GM21367 (cell line): Measurements from ENCODE around the gene ZC3H13.

Experiments used
- ATAC-seq: cut with Tn5 transposase; IDR thresholded peaks from one replicate; pipeline ENCODE4 v1.9.1; 2021; ENCODE audit not compliant: unreplicated experiment

The ZC3H13 gene

GRCh38 chr13:46071590-46072249, 19.2 kb upstream of the ZC3H13 start:
- peak; percentile 81 for ATAC-seq

GRCh38 chr13:46063292-46063691, 10.7 kb upstream of the ZC3H13 start:
- no peak for ATAC-seq

DNA sequence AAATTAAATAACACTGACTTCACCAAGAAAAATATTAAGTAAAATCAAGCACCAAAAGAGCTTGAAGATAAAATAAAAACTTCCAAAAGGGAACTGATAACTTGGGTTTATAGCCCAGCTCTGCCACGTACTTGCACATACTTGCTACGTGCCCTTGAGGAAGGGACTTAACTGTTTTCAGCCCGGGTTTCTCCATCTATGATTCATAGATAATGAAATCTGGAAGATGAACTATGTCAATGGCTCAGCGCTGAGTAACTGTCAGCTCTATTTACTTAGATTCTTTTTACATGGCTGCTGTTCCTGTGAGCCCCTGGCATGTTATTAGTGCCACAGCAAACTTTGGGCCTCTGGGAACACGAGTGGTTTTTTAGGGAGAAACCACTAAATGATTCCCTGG, 9.6 kb upstream of the ZC3H13 start:
- ATAC-seq: no peak

DNA sequence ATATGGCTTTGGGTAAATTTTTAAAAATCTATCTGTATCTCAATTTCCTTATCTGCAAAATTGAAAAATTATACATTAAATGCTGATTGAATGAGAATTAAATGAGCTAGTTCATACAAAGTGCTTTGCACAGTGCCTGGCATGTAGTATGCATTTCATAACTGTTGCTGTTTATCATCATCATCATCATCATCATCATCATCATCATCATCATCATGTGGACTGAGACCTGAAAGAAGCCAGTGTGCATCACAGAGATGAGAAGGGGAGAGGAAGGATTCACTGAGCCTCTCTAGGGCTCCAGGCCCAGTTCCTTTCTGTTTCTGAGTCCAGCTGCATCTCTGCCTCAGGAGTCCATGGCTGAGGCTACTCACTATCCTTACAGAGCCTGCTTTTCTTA, 6.9 kb upstream of the ZC3H13 start:
- no peak for ATAC-seq

GRCh38 chr13:46058268-46058667, 5.7 kb upstream of the ZC3H13 start:
- no peak for ATAC-seq

DNA sequence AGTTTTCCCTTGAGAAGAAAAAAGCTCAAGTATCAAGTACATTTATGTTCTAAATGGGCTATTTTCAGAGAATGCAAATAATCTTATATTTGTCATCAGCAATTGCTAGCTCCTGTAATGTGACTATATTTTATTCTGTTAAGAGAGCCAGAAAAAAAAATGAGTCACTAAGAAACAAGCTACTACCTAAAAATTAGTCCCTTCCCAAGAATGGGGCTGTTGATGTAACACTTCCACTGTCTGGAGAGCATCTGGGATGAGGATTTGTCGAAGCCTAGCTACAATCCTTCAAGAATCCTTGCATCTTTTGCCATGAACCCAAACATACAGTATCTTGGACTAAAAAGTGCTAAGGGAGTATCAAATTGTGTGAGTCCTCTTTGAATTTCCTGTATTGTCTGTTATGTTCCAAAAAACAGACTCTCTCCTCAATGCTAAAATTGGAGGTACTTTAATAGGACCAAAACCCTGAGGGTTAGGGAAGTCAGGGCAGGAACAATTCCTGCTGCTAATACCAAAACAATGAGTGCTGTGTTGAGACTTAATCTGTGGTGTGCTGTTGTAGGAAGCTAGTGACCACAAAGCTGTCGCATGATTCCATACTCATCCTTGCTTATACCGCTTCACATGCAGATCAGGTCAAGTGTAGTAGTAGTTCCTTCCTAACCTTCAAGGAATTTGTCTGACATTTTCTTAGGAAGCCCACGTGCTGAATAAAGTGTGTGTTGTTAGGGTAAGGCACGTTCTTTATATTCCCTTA, 4.9 kb upstream of the ZC3H13 start:
- ATAC-seq: no peak

DNA sequence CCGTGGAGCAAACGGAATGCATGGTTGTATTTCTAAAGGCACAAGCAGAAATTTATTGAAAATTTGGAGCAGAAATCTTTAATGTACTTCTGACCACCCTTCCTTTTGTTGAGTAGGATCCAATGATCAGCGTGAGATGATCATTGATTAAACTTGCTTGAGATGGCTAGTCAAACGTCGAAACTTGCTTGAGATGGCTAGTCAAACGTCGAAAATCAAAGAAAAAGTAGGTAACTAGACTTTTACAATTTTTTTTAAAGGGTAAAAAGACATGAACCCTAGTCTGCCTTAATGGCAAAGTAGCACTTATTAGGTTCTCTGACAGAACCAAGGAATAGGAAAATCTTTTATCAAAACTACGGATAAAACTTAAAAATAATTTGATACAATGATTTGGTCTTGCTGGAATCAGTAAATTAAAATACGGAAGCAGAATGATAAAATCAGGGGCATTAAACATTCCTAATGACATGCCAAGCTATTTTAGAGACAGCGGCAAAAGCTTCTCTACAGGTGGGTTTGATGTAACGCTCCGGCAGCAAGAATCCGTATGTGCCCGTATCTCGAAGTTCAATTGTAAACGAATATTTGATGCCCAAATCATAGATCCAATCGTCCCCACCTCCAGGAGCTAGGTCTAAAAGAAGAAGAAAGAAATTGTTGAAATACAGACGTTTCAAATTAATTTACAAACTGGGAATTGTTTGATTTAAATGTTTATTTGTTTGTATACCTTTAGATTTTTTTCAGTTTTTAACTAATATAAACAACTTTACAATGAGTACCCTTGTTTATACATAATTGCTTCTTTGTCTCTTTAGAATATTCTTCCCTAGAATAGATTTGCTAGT, 841 bp upstream of the ZC3H13 start:
- ATAC-seq: no peak

DNA sequence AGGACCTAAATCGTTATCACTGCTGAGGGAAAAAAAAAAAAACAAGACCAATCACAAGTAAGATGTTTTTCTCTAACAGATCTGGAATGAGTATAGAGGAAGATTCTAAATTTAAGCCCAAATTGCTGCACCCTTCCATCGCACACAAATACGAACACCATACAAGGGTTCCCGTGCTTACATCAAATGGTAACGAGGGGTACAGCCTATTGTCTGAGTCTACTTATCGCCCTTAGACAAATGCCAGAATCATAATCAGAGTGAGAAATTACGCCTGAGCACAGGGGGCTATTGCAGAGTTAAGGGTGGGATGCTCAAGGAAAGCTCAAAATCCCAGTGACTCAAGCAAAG, 603 bp downstream of the ZC3H13 start:
- ATAC-seq: no peak

DNA sequence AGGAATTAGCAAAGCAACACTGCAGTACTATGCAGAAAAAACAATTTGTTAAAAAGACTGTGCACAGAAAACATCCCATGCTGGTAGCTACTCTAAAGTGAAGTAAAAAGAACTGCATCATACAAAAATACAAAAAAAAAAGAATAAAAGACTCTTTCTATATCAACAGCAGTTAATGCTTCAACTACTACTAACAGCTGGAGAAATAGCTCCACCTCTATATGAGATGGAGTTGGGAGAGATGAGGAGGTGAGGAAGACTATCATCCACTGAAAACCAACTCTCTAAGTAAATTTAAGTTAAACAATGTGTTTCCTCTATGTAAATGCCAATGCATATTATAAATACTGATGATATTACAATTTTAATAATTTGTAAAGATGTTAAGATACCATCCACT, 1.8 kb downstream of the ZC3H13 start:
- no peak for ATAC-seq

GRCh38 chr13:46045424-46045823, 7.1 kb downstream of the ZC3H13 start:
- no peak for ATAC-seq

GRCh38 chr13:46043647-46044046, 8.9 kb downstream of the ZC3H13 start:
- no peak for ATAC-seq

DNA sequence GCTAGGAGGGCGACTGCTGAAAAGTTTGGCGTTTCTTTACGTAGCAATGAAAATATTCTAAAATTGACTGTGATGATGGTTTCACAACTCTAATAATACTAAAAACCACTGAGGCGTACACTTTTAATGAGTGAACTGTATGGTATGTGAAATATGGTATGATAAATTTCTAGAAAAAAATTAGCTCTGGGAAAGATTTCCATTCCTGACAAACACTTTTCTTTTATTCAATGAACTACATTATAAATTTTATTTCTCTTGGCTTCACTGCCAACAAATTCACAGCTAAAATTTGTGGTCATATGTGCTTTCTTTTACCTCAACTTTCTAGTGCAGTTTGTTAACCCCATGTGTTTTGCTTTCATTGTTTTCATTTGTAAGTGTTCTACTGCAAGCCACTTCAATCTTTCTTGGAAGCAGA, 11.1 kb downstream of the ZC3H13 start:
- ATAC-seq: no peak

DNA sequence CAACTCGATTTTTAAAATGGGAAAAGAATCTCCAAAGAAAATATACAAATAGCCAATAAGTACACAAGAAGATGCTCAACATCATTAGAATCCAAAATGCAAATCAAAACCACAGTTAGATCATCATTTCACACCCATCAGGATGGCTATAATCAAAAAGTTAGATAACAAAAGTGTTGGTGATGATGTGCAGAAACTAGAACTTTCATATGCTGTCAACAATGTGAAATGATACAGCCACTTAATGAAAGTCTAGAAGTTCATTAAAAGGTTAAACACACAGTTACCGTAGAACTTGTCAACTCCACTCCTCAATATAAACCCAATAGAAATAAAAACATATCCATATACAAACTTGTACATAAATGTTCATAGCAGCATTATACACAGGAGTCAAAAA, 11.8 kb downstream of the ZC3H13 start:
- ATAC-seq: no peak

- no peak for ATAC-seq
Measured at GRCh38 chr13:46039411-46040182, 12.9 kb downstream of the ZC3H13 start.

GRCh38 chr13:46038296-46038695, 14.2 kb downstream of the ZC3H13 start:
- ATAC-seq: no peak

- ATAC-seq: no peak
Measured at GRCh38 chr13:46035066-46035465, 17.5 kb downstream of the ZC3H13 start.

DNA sequence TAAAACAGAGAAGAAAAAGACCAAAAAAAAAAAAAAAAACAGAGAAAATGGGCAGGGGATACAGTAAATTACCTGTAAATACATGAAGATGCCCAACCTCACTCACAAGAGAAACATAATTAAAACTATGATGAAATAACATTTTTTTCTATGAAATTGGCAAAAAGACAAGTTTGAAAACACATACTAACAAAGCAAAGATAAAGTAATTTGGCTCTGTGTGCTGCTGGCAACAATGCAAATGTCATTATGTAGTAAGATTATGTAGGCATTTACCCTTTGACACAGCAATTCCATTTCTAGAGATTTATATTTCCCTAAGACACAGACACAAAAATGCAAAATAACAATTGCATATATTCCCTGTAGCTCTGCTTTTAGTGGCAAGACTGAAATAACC, 20.2 kb downstream of the ZC3H13 start:
- no peak for ATAC-seq

GRCh38 chr13:46031581-46032263, 20.8 kb downstream of the ZC3H13 start:
- ATAC-seq: no peak

GRCh38 chr13:46025157-46025556, 27.4 kb downstream of the ZC3H13 start:
- no peak for ATAC-seq

- ATAC-seq: no peak
Measured at GRCh38 chr13:46022481-46022880, 30.1 kb downstream of the ZC3H13 start.

GRCh38 chr13:46016216-46016615, 36.3 kb downstream of the ZC3H13 start:
- no peak for ATAC-seq
